ENCODE data around the gene GNB4.

Gene GNB4

GRCh38 chr3:179348325-179349013 is 102.8 kb downstream of the GNB4 start:
- DNase-seq: no peak

DNA sequence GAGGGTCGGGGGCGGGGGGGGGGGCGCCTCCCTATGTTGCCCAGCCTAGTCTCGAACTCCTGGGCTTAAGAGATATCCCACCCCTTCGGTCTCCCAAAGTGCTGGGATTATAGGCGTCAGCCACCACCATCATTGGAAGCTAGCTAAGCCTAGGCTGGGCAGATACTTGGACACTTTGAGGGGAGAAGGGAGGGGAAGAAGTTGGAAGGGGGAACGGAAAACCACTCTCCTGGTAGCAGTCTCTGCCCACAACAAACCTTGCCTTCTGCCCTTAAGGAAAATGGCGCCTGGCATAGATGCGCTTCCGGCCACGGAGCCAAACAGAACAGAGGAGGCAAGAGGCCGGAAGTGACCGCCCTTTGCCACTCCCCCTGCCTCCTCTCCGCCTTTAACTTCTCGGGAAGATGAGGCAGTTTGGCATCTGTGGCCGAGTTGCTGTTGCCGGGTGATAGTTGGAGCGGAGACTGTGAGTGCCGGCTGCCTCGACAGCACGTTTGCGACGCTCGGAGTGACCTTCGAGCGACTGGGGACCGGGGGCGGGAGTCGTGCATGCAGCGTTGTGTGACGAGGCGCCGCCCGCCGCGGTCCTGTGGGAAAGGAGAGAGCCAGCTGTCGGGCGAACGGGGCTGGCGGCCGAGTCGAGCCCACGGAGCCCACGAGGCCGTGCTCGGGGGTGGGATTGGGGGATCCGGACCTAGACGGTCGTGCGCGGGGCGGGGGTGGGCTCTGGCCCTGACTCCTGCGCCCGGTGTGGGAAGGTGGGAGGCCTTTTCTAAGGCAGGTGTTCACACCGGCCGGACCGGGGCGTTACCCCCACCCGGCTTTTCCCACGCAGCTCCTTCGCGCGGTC is 103.7 kb downstream of the GNB4 start, which contains the start of gene MFN1:
TSS of gene MFN1 (plus strand) at position 365 of the 850 bp plus-strand sequence. CDS start 1,143 bp downstream, outside the sequence.
- peak; percentile 96 for DNase-seq
